GM18508 (cell line): Measurements from ENCODE around the gene AKAP3.

Experiments
- ATAC-seq: cut with Tn5 transposase; IDR thresholded peaks from one replicate; pipeline ENCODE4 v1.9.1; 2021; ENCODE audit warnings: moderate number of reproducible peaks; ENCODE audit not compliant: insufficient read depth, unreplicated experiment

Gene AKAP3

DNA sequence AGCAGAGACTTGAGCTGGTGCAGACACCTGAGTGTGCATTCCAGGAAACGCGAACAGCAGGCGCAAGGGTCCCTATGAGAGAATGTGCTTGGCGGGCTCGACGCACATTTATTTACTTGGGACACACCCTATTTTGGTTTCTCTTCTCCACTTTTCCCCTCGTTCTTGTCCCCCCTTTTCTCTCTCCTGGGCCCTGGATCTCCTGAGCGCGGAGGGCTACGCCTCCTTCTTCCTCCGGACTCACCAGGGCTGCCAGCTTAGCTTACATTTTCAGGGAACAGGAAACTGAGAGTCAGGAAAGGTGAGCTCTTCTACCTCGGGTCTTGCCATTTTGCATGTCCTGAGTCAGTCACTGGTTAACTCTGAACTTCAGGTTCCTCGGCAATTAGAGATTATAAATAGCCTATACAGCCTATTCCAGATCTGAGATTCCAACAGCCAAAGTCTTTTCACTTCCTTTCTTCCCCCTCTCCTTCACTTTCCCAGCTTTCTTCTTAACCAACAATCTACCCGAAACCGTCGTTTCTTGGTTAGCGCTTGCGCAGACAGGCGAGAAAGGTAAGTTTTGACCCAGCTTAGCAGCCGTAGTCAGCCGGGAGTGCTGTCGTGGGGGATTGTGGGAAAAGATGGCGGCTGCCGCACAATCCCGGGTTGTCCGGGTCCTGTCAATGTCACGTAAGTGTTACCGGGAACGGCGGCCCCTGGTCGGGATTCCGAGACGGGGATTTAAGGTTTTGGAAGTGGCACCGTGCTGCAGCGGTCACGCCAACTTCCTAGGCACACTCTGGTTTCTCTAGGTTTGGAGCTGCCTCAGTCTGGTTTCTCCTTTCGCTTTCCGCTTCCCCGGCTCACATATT lies at the start of gene AKAP3, which contains the start of gene NDUFA9:
TSS of gene AKAP3 (minus strand) at position 551 of the 857 bp plus-strand sequence. CDS start 10,855 bp downstream, outside the sequence.
TSS of gene NDUFA9 (plus strand) at position 614 of the 857 bp plus-strand sequence. CDS start at position 627, 13 bp downstream.
- no peak for ATAC-seq

DNA sequence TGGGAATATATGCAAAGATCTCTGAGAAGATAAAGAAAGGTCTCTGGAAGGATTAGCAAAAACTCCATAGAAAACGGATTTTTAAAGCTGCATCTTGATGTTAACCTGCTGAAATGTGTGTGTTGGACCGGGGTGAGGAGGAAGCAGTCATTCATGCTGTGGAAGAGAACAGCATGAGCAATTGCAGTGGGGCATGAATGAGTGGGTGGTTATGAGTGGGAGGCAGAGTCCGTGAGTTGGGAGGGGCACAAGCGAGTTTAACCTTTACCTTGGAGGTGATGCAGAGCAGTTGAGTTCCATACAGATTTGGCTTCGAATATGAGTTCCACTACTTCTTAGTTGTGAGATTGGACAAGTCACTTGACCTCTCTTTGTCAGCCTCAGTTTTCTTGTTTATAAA lies 41.9 kb upstream of the AKAP3 start:
- no peak for ATAC-seq

DNA sequence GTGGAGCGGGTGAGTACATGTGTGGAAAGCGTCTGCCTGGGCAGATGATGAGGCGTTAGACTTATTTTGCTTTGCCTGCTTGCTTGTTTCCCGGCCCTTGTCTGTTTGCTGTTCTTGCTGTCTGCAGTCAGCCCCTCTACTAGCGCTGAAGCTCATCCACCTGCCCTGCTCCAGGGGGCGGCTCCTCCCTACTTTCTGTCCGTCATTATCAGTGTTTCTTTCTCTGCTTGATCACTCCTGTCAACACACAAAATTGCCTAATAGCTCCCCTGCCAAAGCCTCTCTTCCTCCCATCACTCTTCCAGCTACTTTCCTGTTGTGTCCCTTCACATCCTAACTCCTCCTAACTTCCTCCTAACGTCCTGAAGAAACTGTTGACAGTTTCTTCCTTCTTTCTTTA lies 36.5 kb upstream of the AKAP3 start:
- no peak for ATAC-seq

DNA sequence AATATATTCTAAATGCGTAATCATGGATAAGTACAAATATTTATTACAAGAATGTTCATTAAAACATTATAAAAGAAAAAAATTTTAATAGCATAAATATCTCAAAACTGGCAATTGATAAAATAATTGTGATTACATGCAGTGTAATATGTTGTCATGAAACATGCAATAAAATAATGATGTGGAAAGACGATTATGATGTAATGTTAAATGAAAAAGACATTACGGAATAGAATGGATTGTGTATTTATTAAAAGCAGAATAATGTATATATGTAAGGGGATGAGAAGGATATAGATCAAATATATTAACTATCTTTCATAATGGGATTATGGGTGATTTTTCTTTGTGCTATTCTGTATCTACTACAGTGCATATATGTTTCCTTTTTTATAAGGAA lies 32.9 kb upstream of the AKAP3 start:
- no peak for ATAC-seq

DNA sequence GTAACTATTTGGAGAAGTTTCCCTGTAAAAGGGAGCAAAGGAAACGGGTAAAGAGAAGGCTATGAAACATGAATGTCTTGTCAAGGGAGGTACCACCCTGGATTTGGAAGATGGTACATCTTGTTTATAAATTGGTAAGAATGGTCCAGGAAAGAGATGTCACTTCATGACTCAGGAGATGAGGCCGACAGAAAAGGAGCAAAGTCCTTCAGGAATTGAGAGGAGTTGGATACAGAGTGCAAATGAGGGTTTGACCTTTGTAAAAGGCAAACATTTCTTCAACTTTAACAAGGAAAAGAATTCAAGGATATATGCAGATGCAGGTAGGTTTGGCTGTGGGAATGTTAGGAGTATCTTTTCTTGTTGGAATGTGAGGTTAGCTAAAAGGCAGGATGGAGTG lies 30.9 kb upstream of the AKAP3 start:
- no peak for ATAC-seq

DNA sequence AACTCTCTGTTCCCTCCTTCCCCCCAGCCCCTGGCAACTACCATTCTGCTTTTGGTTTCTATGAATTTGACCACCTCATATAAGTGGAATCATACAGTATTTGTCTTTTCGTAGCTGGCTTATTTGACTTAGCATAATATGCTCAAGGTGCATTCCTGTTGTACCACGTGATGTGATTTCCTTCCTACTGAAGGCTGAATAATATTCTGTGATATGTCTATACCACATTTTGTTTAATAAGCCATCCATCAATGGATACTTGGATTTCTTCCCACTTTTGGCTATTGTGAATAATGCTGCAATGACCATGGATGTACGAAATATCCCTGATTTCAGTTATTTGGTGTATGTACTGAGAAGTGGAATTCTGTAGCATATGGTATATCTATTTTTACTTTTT lies 16.4 kb upstream of the AKAP3 start:
- ATAC-seq = no peak

DNA sequence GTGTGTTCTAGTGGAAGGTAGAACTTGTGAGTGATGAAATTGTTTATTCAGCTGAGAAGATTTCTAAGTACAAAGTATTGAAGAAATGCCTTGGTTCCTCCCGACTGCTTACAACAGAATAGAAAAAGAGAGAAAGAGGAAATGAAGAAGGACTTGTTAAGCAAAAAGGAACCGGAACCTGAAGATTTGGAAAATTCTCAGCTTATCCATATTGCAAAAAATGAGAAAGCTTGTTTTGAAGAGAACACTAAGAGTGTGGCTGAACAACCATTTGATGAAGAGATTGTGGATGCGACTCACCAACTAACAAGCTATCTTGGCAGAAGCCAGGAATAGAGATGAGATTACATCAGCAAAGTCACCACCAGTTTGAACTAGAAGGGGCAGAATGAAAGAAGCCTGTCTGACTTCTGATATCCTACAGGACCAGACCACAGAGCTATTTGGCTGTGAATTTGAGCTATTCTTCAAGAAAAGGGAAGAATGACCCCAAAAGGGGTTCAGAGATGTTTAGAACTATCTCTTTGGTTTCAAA lies 15.2 kb upstream of the AKAP3 start:
- ATAC-seq = no peak

DNA sequence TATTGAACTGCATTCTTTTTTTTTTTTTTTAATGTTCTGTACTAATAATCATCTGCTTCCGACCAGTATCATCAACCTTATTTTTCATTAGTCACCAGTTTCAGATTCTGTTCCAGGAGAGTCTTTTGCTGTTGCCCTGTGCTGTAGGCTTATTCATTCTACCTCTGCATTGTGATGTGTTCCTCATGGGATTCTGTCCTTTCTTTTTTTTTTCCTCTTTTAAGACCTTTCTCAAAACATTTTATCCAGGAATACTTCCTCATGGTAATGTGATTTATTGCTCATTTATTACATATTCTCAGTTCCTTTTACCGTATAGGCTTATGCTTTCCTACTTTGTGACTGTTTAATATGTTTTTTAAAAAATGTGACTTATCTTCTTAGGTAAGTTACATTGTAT lies 4.8 kb upstream of the AKAP3 start:
- no peak for ATAC-seq

DNA sequence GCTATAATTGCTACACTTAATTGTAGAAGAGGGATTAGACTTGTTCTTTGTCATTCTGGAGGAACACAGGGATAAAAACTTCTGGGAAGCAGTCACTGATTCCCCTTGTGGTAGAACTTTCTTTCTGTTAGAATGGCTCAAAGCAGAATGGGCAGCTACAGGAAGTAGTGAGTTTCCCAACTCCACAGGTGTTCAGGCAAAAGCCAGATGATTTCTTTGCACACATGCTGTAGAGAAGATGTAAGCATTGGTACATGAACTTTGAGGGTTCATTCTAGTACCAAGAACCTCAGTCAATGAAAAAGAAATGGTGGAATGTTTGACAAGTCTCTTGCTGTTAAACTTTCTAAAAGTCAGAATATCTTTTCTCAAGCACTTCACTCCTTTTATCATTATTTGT lies 4.4 kb upstream of the AKAP3 start:
- ATAC-seq = no peak

DNA sequence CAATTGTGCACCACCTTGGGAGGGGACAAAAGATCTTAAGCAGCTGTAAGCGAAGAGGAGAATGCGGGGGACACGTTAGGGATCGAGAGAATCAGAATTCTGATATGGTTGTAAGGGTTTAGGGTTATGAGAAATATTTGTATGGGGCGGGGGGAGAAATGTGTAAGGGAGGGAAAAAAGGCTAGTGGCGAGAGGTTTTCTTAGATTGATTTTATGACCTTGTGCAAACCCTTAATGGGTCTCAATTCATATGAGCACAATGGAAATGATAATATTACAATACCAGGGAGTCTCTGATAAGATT lies 459 bp upstream of the AKAP3 start:
- no peak for ATAC-seq

DNA sequence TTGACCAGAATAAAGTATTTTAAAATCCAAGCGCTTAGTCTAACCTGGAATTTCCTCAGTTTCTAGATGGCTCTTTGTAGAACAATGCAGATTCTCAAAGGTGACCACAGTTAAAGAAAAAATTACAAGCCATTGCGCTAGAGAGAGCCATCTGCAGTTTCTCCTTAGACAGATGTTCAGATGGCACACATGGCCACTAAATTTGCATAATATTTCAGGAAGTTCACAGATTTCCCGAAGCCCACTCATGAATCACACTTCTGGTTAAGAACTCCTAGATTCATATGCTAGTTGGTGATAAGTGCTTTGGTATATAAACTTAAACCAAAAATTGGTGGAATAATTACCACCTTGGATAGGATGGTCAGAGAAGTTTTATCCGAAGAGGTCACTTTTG lies 749 bp downstream of the AKAP3 start:
- ATAC-seq = no peak

DNA sequence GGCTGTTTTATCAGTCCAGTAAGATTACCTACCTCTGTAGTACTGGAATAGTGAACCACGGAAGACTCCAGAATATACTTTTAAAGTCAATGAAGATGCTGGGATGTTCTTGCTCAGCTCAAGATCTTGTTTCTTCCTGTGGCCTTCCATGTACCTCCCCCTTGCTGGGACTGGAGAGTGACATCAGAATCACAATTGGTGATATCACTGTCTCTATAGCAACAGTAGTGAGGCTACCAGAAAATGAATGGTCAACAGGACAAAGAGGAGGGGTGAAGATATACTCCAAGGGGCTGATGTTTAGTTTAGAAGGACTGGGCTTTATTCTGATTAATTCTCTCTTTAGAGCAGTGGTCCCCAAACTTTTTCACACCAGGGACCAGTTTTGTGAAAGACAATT lies 3.8 kb downstream of the AKAP3 start:
- ATAC-seq = no peak

DNA sequence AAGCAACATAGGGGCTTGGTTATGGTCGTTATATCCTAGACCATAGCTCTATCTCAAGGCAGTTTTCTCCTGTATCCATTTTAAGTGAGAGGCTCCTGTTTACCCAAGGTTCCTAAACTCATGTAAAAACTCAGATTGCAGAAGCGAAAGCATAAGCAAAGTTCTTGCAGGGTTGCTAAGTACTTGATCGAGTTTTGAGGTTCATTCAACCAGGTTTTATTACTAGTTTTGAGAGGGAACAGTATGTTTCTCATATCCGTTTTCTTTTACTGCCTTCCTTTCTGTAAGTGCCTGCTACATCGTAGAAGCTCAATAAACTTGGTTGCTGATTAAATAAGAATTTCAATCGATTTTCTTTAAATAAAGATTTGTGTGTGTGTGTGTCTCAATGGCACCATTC lies 5.1 kb downstream of the AKAP3 start:
- ATAC-seq = no peak

DNA sequence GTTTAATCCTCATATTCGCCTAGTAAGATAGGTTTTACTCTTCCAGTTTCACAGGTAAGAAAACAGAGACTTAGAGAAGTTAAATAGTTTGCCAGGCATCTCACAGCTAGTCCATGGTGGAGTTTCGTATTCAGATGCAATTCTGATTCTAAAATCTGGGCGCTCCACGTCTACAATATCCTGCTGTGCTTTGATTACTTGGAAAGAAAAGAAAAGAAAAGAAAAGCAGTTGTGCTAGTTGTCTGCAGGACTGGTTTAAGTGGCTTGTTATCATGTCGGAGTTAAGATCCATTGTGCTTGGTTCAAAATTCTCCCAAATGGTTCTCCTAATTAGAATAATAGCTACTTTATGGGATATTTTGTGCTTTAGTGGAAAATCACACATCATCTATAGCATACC lies 18.6 kb downstream of the AKAP3 start:
- ATAC-seq = no peak

DNA sequence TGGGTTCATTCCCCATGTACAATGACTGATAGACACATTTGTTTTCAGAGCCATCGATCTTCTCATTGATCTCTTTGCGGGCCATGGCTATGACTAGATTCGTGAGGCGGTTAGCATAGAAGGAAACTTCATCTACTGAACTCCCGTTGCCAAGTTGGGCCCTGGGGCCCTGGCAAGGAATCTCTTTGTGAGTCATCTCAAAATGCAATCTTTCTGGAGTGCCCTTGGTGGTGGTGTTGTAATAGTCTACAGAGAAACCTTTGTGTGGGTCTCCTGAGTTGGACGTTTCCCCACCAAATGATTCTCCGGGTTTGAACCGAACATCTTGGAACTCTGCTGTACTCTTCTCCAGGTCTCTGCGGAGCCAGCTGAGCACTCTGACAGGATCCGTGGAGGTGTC lies 20.4 kb downstream of the AKAP3 start:
- no peak for ATAC-seq

DNA sequence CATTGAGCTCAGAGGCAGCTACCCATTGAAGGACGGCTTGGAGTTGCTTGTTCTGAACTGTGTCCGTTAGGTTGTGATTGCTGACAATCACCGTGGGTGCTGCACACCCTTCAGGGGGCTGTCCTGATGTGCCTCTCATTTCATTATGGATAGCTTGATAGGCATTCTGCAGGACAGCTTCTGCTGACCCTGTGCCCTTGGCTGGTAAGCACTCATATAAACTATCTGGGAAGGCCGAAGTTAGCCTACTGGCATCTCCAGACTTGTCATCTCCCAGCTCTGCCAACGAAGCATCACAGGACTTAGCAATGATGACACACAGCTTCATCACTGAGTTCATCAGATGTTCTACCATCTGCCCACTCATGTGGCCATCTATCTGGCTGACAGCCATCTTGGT lies 22.3 kb downstream of the AKAP3 start:
- ATAC-seq = no peak

DNA sequence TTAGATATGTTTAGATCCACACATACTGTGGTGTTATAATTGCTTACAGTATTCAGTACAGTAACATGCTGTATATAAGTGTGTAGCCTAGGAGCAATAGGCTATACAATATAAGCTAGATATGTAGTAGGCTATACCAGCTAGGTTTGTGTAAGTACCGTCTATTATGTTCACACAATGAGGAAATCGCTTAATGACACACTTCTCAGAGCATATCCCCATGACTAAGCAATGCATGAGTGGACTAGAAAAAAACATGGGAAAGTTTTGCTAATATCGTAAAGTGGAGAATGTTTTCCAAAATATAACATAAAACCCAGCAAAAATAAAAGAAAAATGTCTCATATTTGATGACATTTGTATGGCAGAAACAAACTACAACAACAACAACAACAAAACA lies 27.3 kb downstream of the AKAP3 start:
- no peak for ATAC-seq

DNA sequence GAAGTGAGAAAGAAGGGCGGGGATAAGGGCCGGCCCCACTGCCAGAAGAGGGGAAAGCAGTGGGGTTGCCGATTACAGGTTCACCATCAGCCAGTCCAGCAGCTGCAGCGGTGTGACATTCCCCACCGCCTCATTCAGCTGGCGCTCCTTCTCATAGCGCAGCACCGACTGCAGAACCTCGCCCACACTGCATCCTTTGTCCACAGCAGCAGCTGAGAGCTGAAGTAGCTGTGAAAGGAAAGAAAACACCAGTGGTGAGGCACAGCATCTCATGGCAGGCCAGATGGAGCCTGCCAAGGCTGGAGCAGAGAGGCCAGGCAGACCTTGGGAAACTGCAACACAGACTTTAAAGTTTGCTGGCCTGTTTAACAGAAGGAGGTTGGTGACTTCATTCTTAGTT lies 33.2 kb downstream of the AKAP3 start:
- no peak for ATAC-seq

DNA sequence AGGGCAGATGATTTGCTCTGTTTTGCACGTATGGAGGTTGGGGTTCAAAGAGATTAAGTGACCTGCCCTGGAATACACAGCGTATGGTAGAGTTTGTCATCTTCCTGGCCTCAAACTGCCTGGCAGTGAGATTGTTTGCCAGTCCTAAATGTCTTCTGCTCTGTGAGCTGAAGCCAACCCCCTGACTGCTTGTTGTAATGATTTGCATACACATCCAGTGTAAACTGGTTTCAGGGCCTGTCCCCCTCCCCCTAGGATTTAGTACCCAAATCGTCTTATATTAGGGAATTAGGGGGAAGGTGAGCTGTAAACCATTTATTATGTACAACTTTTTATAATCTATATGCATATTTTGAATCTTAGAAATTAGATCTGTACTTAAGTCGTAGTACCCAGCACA lies 38.4 kb downstream of the AKAP3 start:
- ATAC-seq = no peak

DNA sequence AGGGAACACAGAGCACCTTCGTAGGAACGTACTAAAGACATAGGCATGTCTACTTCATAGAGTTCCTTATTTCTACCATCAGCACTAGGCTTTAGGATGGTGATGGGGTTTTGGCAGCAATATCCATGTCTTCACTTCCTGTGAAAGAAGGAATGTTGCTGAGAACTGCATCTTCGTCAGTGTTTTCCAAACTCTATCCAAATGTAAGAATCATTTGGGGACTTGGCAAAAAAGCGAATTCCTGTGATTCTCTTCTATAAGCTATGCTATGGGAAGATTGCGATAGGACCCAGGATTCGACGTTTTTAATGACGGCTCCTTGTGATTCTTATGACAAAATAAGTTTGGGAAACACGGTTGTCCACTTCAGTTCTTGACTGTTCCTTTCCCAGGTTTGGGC lies 39.8 kb downstream of the AKAP3 start:
- ATAC-seq = no peak

DNA sequence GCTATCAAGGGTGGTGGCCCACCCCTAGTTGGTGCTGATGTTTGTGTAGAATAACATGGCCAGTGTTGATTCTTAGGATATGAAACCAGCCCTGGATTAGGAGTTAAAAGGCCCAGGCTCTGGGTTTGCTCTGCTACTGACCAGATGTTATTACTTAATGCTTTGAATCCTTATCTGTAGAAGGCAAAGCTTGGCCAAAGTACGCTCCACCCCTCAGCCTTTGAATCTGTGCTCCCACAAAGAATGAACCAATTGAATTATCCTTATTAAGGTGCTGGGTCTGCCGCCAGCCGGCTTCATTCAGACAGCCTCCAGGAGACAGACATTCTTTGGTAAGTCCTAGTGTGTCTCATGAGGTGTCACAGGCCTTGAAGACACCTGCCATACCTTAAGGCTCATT lies 41.8 kb downstream of the AKAP3 start:
- ATAC-seq = no peak

DNA sequence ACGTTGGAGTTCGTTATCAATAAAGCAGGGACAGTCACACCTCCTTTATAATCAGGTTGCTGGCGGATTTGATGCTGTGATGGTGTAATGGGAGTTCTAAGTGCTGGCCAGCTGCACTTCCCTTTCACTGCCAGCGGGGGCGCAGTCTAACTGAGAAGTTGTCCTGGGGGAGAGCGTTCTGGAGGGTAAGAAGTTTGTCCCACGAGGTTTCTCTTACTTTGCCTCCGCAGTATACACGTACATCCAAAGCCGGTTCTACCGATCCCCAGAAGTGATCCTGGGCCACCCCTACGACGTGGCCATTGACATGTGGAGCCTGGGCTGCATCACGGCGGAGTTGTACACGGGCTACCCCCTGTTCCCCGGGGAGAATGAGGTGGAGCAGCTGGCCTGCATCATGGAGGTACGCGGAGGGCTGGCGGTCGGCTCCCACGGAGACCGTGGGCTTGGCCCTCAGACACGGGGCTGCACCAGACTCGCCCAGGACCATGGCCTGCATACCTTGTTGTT lies 44.1 kb downstream of the AKAP3 start:
- ATAC-seq = peak; percentile 61
